ENCODE measurements around the gene NR2F2. TPM values are rescaled to one million over a fixed set of nuclear protein-coding genes. Genes with fewer than 3 reads are reported as not detected.

The NR2F2 gene
- total RNA-seq, 1 donor from 2014 or later = not detected

DNA sequence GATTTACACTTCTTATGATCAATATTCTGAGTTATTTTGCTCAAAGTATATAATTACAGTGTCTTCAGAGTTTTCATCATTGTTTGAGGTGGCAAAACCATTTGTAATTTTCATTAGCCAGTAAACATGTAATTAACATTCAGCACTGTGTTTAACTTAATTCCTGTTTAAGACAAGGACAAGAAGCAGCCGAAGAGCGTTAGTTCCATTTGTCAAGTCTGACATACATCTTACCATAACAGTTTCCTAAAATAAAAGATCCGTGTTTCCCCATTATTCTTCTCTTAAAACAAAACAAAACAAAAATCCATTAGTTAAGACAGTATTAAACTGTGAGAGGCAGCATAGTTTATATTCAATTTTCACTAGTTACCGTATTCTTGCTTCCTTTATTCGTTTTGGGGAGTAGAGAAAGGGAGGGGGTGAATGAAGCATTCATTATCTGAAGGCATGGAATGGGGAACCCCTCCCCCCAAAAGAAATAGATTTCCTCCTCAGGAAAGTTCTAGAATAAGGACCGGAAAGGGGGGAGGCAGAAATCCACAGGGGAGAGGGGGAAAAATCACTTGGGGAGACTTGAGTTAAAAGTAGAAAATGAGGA is 5.5 kb upstream of the NR2F2 start:
- H3K9me3 Mint-ChIP-seq = no peaks in the 10 kb centered on the region
- H3K27ac Mint-ChIP-seq = no peak overlapping the region
- no peak overlapping the region for H3K4me3 Mint-ChIP-seq
- no peaks in the 10 kb centered on the region for H3K36me3 Mint-ChIP-seq (ENCODE audit: low read depth)
- ChIA-PET CTCF (no interaction called here), POLR2A (no interaction called here)
- peaks cover 7% of the 10 kb centered on the region for H3K4me1 Mint-ChIP-seq
- DNase-seq (no peak), ATAC-seq (ENCODE audit: low read depth) (no peak)
- intact Hi-C loops (cut with micrococcal nuclease) = no loop called here
- TF ChIP-seq, protein P1, sequence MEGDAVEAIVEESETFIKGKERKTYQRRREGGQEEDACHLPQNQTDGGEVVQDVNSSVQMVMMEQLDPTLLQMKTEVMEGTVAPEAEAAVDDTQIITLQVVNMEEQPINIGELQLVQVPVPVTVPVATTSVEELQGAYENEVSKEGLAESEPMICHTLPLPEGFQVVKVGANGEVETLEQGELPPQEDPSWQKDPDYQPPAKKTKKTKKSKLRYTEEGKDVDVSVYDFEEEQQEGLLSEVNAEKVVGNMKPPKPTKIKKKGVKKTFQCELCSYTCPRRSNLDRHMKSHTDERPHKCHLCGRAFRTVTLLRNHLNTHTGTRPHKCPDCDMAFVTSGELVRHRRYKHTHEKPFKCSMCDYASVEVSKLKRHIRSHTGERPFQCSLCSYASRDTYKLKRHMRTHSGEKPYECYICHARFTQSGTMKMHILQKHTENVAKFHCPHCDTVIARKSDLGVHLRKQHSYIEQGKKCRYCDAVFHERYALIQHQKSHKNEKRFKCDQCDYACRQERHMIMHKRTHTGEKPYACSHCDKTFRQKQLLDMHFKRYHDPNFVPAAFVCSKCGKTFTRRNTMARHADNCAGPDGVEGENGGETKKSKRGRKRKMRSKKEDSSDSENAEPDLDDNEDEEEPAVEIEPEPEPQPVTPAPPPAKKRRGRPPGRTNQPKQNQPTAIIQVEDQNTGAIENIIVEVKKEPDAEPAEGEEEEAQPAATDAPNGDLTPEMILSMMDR (IDR thresholded peaks at IDR 0.05) = no peak
- peaks cover 70% of the 10 kb centered on the region for H3K27me3 Mint-ChIP-seq

DNA sequence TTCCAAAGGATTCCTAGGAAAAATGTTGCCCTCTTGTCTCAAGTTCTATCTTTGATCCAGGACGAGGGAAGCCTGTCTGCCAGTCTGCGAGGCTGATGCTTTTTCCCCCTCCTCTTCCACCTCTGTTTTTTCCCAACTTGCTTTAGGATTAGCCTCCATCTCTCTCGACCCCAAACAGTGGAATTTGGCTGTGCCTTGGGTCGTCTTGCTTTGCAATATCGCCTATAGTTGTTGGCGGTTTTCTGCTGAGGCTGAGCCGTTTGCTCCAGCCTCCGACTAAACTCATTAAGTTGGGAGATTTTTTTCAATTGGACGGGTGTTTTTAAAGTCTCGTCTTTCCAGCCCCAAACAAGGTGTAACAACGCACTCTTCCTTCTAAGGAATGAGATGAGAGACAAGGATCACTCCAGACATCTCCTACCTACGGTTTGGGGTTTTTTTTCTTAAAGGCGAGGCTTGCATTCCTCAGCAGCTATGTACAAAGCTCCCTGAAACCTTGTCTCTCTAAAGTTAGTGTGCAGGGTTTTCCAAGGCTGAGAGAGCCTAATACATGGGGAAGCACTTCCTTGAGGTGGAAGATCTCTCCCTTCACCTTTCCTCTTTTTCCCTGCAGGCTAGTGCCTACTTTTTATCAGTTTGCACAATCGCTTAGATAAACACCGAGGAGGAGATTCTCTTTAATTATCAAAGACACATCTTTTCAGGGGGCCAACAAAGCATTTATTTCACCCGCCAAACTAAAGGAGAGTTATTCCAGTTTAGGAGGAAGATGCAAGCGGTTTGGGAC is 4.8 kb upstream of the NR2F2 start:
- intact Hi-C loops (cut with micrococcal nuclease) = no loop called here
- ChIA-PET POLR2A (no interaction called here), CTCF (no interaction called here)
- peaks cover 10% of the 10 kb centered on the region for H3K4me1 Mint-ChIP-seq
- DNase-seq (no peak), ATAC-seq (ENCODE audit: low read depth) (no peak)
- TF ChIP-seq, protein P1 (IDR thresholded peaks at IDR 0.05) = no peak
- H3K27ac Mint-ChIP-seq = no peak overlapping the region
- H3K36me3 Mint-ChIP-seq (ENCODE audit: low read depth) = no peaks in the 10 kb centered on the region
- H3K27me3 Mint-ChIP-seq = peaks cover 68% of the 10 kb centered on the region
- no peak overlapping the region for H3K4me3 Mint-ChIP-seq
- H3K9me3 Mint-ChIP-seq = no peaks in the 10 kb centered on the region

DNA sequence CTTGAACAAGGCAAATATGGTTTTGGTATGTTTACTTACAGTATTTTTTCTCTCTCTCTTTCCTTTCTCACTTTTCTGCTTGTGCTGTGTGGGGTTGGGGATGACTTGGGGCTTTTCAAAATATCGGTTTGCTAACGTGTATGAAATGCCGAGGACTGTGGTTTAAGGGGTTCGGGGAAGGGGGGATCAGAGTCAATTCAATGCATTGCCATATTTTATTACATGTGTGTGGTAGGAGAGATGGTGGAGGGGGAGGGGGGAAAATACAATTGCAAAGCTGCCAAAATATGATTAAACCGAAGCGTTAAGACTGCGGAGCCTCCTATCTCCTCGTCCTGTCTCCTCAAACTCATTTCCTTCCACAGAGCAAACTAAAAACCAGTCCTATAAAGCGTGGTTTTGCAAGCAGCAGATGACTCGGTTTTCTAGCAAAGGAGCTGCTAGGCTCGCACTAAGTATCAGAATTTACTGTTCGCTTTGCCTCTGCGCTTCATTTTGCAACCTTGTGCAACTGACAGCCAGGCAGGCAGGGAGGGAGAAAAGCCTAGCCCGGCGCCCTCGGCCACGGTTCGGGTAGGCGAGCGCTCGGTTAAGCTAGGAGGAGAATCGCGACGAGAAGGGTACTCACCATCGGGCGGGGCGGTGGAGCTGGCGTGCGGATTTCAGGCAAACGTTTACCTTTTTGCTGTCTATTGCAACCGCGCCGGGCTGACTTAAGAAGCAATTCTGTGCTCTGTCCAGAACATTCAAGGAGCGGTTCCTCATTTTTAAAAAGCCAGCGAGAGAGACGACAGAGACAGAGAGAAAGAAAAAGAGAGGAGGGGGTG is 4.0 kb upstream of the NR2F2 start:
- peaks cover 14% of the 10 kb centered on the region for H3K4me1 Mint-ChIP-seq
- no peaks in the 10 kb centered on the region for H3K36me3 Mint-ChIP-seq (ENCODE audit: low read depth)
- H3K27ac Mint-ChIP-seq = no peak overlapping the region
- peaks cover 68% of the 10 kb centered on the region for H3K27me3 Mint-ChIP-seq
- H3K9me3 Mint-ChIP-seq = no peaks in the 10 kb centered on the region
- no peak for ATAC-seq (ENCODE audit: low read depth)
- DNase-seq = no peak
- ChIA-PET POLR2A (no interaction called here), CTCF (no interaction called here)
- intact Hi-C loops (cut with micrococcal nuclease) = no loop called here
- H3K4me3 Mint-ChIP-seq = no peak overlapping the region
- TF ChIP-seq, protein P1 (IDR thresholded peaks at IDR 0.05) = no peak

DNA sequence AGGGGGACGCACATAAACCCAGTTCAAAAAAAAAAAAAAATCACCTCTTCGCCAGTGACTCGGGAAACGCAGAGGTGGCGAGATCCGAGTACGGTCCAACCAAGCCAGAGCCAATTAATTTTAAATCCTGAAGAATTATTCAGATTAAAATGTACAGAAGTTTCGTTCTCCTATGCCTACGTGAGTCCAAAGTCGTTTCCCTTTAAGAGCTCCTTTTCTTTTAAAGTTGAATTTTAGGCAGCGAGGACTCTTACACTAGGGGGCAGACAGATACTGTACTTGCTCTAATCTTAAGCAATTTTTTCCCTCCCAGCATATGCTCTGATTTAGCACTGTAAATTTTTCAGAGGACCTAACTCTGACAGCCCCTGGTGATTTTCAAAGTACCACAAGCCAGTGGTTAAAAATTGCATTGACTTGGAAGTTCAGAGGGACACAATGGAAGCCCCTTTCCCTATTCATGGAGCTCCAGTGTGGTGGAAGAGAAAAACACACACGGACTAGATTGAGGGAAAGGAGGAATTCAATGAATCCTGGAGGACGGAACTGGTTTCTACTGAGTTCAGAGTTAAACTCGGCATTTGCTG is 3.3 kb upstream of the NR2F2 start:
- CTCF ChIA-PET = no interaction called here
- Mint-ChIP-seq H3K9me3 (no peaks in the 10 kb centered on the region), H3K4me3 (no peak overlapping the region), H3K27ac (no peak overlapping the region), H3K4me1 (peaks cover 17% of the 10 kb centered on the region), H3K27me3 (peaks cover 69% of the 10 kb centered on the region), H3K36me3 (ENCODE audit: low read depth) (no peaks in the 10 kb centered on the region)
- TF ChIP-seq, protein P1 (IDR thresholded peaks at IDR 0.05) = no peak
- intact Hi-C loops (cut with micrococcal nuclease) = no loop called here
- POLR2A ChIA-PET = no interaction called here
- DNase-seq (no peak), ATAC-seq (ENCODE audit: low read depth) (no peak)
